HG02885 (cell line): ENCODE data around the gene TM4SF1.

Source experiments
- ATAC-seq: cut with Tn5 transposase; IDR thresholded peaks from one replicate; pipeline ENCODE4 v1.9.1; 2021; ENCODE audit warnings: mild to moderate bottlenecking; ENCODE audit not compliant: unreplicated experiment, poor library complexity

TM4SF1 gene

DNA sequence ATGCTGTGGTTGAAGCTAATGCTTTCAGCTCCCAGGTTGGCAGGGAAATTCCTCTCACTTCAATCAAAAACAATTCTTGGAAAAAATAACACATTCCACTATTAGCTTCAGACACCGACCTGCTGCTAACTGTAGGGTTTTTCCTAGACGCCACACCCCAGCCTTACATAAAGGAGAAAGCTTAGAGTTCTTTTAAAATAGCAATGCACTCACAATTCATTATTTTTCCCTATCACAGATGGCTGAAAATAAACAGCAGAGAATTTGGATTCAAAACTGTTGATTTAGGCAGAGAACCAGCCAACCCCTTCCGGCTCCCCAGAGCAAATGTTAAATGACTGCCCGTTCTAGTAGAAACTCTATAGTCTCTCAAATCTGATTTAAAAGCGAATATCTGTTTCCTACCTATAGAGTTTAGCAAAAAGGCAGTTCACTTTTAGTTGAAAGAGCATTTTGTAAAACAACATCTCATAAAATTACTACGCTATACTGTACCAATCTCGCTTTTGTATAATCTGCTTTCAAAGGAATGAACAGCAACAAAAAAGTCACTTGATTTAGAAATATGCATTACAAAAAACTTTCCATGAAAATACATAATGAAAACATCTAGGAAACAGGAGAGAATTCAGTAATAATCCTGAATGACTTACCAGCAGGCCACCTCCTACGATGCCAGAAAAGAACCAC lies 586 bp downstream of the TM4SF1 start:
- ATAC-seq: no peak

- no peak for ATAC-seq
These were observed 1.8 kb downstream of the TM4SF1 start for GRCh38 chr3:149375501-149376196.

DNA sequence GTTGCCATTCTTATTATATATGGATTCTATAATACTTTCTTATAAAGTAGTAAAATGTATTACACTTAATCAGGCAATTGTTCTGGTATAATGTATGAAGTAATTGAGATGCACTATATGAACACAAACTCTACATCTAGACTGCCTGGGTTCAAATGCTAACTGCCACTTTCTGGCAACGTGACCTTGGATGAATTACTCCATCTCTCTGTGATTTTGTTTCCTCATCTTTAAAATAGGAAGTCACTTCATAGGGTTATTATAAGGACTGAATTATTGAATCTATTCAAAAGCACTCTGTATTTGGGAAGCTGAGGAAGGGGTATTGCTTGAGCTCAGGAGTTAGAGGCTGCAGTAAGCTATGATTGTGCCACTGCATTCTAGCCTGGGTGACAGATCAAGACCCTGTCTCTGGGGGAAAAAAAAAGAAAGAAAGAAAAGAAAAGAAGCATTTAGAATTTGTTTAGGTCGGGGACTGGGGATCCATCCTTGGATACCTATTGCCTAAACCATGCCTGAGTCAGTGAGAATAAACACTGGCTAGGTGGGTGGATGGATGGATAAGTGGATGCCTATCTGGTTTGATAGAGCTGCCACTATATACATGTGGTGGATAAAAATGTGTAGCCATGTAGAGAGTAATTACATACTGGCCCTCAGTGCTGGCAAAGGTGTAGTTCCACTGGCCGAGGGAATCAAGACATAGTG lies 2.5 kb downstream of the TM4SF1 start:
- ATAC-seq: no peak

DNA sequence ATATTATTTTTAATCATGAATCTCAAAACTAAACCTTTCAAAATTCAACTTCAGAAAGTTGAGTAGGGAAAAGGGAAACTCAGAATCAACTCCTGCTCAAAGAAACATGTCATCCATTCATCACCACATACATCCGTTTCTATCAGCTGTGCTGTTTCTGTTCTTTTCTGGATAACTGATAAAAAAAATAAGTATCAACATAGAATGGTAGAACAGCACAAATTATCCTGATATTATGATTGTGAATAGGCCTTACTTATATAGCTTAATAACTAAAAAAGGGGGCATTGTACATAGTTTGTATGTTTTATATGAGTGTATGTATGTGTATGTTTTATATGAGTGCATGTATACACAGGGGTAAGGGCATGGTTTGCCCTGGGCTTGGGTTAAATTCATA lies 3.1 kb downstream of the TM4SF1 start:
- no peak for ATAC-seq

GRCh38 chr3:149373235-149374125 lies 4.0 kb downstream of the TM4SF1 start:
- no peak for ATAC-seq

- ATAC-seq: no peak
These were observed 5.7 kb downstream of the TM4SF1 start for GRCh38 chr3:149371723-149372114.

DNA sequence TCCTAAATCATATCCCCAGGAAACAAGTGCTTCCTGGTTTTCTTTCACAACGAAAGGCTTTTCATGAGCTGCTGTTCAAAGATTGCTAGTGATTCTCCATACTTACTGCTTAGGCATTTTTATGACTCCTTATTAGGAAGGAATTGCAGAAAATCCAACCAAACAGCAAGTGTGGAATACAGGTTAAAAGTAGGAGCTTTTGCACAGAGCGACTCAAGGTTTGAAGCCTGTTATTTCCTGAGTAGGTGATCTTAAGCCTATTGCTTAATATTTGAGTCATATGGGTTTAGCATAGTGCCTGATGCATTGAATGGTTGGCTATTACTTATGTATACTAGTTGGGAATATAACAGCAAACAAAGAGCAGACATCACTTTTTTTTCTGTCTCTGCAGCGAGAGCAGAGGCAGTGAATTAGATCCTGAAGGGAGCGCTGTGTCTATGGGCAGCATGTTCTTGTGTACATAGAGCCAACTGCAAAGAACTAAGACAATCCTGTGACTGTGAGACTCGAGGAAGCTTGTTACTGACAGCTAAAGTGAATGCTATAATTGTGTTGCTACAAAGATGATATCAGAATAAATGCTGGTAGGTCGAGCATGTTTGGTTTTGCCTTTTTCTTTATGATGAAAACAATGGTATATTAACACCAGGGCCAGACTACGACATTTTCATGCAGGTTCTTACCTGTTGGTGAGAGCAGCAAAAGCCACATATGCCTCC lies 6.3 kb downstream of the TM4SF1 start:
- ATAC-seq: no peak

DNA sequence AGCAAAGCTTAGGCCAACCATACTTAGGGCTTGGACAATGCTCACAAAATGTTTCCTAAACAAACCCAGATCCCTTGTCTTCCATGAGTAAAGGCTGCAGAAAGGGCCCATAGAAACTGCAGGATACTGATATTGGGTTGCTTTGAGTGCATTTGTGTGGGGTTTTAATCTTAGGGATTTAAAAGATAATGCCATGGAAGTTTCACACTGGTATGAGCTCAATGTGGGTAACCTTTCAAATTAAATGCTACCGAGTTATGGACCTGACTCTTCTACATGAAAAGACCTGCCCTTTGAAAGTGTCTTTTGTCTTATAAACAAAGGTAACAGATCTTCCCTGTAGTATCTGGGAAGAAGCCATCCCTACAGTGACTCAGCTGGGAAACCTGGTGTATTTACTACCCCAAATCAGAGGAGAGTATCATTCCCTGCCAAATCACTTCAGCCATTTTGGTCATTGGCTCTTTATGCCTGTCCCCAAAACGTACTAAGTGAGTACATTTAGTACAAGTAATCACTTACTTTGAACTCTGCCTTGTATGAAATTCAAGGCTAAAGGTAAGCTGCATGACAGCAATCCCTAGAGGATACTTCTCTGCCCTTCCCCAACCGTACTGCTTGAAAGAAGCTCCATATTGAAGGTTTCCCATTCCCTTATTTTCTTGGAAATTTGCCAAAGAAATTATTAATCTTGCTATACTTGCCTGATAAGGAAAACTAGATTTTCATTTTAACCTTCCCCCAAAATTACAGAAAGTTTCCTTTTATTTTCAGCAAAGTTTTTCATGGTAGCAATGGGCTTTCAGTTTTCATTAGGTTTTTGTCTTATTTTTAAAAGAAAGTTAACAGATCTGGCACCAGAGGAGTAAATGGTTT lies 7.2 kb downstream of the TM4SF1 start:
- ATAC-seq: no peak

DNA sequence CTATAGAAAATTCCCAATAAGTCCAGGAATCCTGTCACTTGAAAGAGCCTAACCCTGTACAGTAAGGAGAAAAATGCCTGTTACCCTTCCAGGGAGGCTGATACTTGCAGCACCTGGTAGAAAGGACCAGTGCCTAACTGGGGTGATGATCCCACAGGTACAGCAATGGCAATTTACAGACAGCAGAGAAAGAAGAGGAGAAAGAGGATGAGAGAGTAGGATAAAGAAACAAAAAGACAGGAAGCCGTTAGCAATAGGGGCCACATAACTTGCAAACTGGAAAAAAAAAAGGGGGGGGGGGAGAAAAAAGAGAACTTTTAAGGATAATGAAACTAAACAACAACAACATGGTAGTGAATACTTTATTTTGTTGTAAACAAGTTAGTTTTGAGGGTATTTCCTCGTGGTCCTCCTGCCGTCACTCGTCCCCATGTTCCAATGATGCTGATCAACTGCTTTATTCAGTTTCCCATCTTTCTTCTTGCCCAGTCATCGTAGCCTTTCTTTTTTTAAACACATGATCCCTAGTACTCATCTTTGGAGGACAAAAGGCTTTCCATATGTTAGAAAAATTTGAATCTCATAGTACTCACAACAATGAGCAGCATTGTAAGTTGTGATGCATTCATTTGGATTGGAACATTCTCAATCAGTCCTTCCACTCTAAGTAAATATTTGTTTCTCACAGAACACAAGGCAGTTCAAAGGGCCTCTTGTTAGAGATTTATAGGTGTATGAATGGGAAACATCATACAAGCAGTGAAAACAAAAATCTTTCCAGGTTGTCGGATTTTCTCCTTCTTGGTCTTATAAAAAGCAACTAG lies 8.6 kb downstream of the TM4SF1 start:
- ATAC-seq: no peak

DNA sequence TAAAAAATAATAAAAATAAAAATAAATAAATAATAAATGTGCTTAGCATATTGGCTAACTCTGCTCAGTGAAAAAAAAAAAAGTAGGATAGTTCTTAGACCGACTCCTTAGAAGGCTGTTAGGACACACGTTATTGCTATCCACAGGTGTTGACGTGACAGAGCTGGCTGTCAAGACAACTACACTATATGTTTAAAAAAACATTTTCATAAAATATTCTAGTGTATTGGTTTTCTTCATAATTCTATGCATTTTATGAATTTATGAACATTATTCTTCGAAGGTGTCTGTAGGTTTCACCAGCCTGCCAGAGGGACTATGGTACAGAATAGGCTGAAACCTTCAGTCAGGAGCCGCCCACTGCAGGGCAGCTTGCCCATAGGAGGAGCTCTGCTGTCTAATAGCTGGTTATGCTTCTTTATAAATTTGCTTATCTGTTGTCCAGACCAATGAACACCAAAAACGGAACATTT lies 9.2 kb downstream of the TM4SF1 start:
- ATAC-seq: no peak

DNA sequence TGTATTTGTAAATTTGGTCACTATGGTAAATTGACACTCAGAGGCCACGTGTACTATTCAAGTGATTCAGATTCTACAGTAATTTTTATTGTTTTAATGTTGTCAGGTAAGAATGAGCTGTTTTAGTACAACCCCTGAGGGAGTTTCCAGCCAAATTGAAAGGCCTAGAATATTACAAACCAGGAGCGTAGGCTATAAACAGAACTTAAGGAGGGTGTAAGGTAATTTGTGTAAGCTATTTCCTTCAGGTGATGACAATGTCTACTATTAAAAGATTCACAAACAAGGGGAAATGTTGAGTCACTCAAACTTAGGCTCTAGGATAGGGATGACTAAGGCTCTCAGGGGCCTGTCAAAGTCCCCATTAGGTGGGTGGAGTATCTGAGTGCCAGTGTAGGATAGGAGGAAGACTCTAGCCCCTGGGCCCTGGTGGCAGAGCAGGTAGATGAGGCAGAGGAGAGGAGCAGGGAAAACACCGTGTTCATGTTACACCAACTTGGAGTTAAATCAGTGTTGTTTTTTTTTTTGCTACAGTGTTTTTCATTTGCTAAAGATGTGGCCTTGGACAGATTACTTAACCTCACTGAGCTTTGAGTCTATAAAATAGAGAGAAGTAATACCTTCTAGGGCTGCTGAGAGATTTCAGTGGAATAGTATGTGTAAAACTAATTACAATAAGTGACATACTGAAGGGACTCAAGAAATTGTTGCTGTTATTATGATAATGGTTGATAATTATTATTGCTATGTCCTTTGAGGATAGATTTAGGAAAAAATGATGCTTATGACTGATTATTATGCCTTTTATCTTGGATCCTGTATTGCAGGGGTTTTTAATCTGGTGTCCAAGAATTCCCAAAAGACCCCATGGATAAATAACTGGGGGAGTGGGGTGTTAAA lies 10.3 kb downstream of the TM4SF1 start:
- no peak for ATAC-seq

DNA sequence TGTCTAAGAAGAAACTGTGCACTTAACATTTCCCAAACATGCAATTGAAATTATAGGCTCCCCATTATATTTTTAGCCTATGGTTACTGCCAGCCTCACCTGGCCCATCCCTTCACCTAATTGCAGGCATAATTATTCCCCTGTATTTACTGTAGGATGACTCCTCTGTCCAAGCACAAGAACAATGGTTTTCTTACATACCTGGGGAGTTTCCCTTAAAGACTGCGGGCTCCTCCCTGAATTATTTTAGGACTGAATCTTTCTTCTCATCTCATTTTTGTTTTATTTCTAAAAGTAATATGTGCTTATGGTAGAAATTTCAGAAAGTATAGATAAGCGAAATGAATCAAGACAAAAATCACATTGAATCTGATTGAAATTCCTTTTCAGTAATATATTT lies 11.4 kb downstream of the TM4SF1 start:
- ATAC-seq: no peak

DNA sequence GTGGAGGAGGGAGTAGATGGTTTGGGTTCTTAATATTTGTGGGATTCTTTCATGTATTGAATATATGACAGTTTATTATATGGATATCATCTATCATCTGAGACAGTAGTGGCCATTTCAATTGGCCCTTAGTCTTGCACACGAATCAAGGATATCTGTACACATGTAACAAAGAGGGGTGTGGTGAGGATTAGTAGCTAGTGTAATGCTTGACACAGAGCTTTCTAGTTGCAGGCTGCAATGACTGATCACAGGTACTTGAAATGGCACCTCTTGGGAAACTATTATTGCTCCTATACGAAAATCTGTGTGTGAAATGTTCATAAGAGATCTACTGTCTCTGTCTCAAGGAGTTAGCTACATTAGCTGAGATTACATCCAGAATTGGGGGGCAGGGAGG lies 12.8 kb downstream of the TM4SF1 start:
- ATAC-seq: no peak

- no peak for ATAC-seq
These were observed 14.4 kb downstream of the TM4SF1 start for GRCh38 chr3:149363053-149363452.

- ATAC-seq: no peak
These were observed 15.1 kb downstream of the TM4SF1 start for GRCh38 chr3:149362366-149362765.

DNA sequence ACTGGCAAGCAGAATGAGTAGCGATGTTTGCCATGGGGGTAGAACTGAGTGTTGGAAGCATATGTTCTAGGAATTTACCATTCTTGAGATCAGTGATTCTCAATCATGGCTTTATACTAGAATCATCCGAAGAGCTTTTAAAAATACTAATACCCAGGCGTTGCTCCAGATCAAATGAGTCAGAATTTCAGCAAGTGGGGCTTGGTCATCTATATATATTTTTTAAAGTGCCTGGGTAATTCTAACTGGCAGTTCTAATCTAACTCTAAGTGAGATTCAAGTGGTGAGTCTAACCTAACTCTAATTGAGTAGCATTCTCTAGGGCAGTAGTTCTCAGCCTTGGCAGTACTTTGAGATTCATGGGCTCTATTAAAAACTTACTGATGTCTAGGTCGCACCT lies 20.8 kb downstream of the TM4SF1 start:
- ATAC-seq: no peak

DNA sequence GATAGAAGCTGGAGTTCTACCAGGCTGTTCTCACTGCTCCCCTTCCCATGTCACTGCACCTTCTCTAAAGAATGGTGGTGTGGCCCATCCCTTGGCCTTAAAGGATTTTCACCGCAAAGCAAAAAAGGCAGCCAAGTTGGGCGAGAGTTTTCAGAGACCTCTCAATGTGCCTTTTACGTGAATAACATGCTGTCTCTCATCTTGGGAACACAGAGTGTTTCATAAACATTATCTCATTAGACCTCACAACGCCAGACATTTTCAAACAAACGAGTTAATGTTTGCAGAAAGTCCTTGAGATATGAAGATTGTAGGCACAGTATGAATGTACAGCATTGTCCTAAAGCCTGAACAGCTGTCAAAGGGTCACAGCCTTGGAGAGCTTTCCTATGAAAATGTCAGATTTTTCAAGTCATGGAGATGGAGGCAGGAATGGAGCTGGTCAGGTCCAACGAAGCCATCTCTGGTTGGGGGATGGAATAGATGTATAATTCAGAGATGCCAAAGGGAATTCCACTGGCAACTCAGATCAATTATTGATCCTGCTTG lies 21.3 kb downstream of the TM4SF1 start:
- ATAC-seq: no peak
